DMS114 treated with DMSO at 0.1 percent for 48 hours (cell line): Measurements from ENCODE around the gene CD4.

Experiments
- DNase-seq: peaks from one replicate; lab custom pipeline; 2025; ENCODE audit not compliant: unreplicated experiment; lab: John Stamatoyannopoulos, UW

Gene CD4

GRCh38 chr12:6765048-6765633 lies 24.2 kb upstream of the CD4 start:
- DNase-seq: no peak

GRCh38 chr12:6765634-6766581 lies 23.4 kb upstream of the CD4 start, which contains the start of gene PTMS:
Gene PTMS, plus strand, starts transcription at chr12:6766363. Its CDS starts 343 bp downstream, at chr12:6766706.
- peak; percentile 61 for DNase-seq

GRCh38 chr12:6766651-6767349 lies 22.5 kb upstream of the CD4 start:
- no peak for DNase-seq

- DNase-seq: no peak
Measured at GRCh38 chr12:6767353-6768319, 21.7 kb upstream of the CD4 start.

GRCh38 chr12:6768437-6768914 lies 20.9 kb upstream of the CD4 start:
- no peak for DNase-seq

GRCh38 chr12:6768990-6769389 lies 20.3 kb upstream of the CD4 start:
- DNase-seq: no peak

GRCh38 chr12:6769666-6770065 lies 19.7 kb upstream of the CD4 start:
- DNase-seq: no peak

- no peak for DNase-seq
Measured at GRCh38 chr12:6770094-6770493, 19.2 kb upstream of the CD4 start.

GRCh38 chr12:6770600-6770999 lies 18.7 kb upstream of the CD4 start:
- DNase-seq: no peak

- DNase-seq: no peak
Measured at GRCh38 chr12:6771091-6771495, 18.2 kb upstream of the CD4 start.

GRCh38 chr12:6771509-6772330 lies 17.6 kb upstream of the CD4 start:
- DNase-seq: no peak

GRCh38 chr12:6772331-6772695 lies 17.0 kb upstream of the CD4 start, which contains the start of gene LAG3:
Gene LAG3, plus strand, starts transcription at chr12:6772520. Its CDS starts 333 bp downstream, at chr12:6772853.
- DNase-seq: no peak

- DNase-seq: no peak
Measured at GRCh38 chr12:6772726-6773589, 16.4 kb upstream of the CD4 start.

- no peak for DNase-seq
Measured at GRCh38 chr12:6773590-6774351, 15.6 kb upstream of the CD4 start.

- no peak for DNase-seq
Measured at GRCh38 chr12:6774499-6775062, 14.7 kb upstream of the CD4 start.

- DNase-seq: no peak
Measured at GRCh38 chr12:6775185-6776174, 13.8 kb upstream of the CD4 start.
